Esophagus mucosa (tissue), 1 donor: Measurements from ENCODE around the gene DYNC1H1. TPM values are rescaled to one million over a fixed set of nuclear protein-coding genes. Genes with fewer than 3 reads are reported as not detected.
A peak's percentile ranks its signal among the peaks of the same experiment; 100 is the strongest.
"Not testable (repeated sequence)": the region's sequence is repeated elsewhere in the genome, so short reads cannot be mapped to it uniquely, and the experiment has no call there.

Experiments used
- ATAC-seq: fragments of 200-7000 bp; cut with Tn5 transposase; one replicate; pipeline ENCODE4 v1.9.1; 2020
- total RNA-seq: library from RNA; stranded (reverse); gene quantifications from one replicate; pipeline ENCODE4 v1.2.4, GENCODE V29; 2023
- donor health status: DM: yes; HTN: yes; CAD: no.

DYNC1H1 gene
- total RNA-seq, 1 donor from 2014 or later, result 250 TPM

GRCh38 chr14:101965770-101966722 is 1.7 kb downstream of the DYNC1H1 start:
- ATAC-seq, result no peak

- no peak for ATAC-seq
Measured at GRCh38 chr14:101966742-101967141, 2.4 kb downstream of the DYNC1H1 start.

- no peak for ATAC-seq
Measured at GRCh38 chr14:101968186-101968585, 3.8 kb downstream of the DYNC1H1 start.

- no peak for ATAC-seq
Measured at GRCh38 chr14:101969481-101969880, 5.1 kb downstream of the DYNC1H1 start.

- no peak for ATAC-seq
Measured at GRCh38 chr14:101970830-101971400, 6.5 kb downstream of the DYNC1H1 start.

GRCh38 chr14:101971458-101971857 is 7.1 kb downstream of the DYNC1H1 start:
- not testable (repeated sequence) for ATAC-seq

- ATAC-seq, result peak; percentile 99
Measured at GRCh38 chr14:101972126-101972866, 7.9 kb downstream of the DYNC1H1 start.

- no peak for ATAC-seq
Measured at GRCh38 chr14:101973356-101973755, 9.0 kb downstream of the DYNC1H1 start.

GRCh38 chr14:101975231-101975630 is 10.9 kb downstream of the DYNC1H1 start:
- ATAC-seq, result no peak

- ATAC-seq, result no peak
Measured at GRCh38 chr14:101977311-101978071, 13.1 kb downstream of the DYNC1H1 start.

- ATAC-seq, result no peak
Measured at GRCh38 chr14:101979666-101980065, 15.3 kb downstream of the DYNC1H1 start.

GRCh38 chr14:101980251-101980650 is 15.9 kb downstream of the DYNC1H1 start:
- ATAC-seq, result peak; percentile 7

- peak; percentile 97 for ATAC-seq
Measured at GRCh38 chr14:101980700-101981099, 16.3 kb downstream of the DYNC1H1 start.

- ATAC-seq, result no peak
Measured at GRCh38 chr14:101982621-101983020, 18.2 kb downstream of the DYNC1H1 start.

GRCh38 chr14:101984831-101985230 is 20.5 kb downstream of the DYNC1H1 start:
- not testable (repeated sequence) for ATAC-seq

GRCh38 chr14:101985957-101986356 is 21.6 kb downstream of the DYNC1H1 start:
- ATAC-seq, result no peak

GRCh38 chr14:101986953-101987352 is 22.6 kb downstream of the DYNC1H1 start:
- no peak for ATAC-seq

GRCh38 chr14:101988377-101988776 is 24.0 kb downstream of the DYNC1H1 start:
- ATAC-seq, result no peak

- ATAC-seq, result no peak
Measured at GRCh38 chr14:101991352-101991751, 27.0 kb downstream of the DYNC1H1 start.

GRCh38 chr14:101992708-101993107 is 28.3 kb downstream of the DYNC1H1 start:
- peak; percentile 28 for ATAC-seq

GRCh38 chr14:101997429-101998336 is 33.3 kb downstream of the DYNC1H1 start:
- no peak for ATAC-seq
